ENCODE data around the gene TAF4B.

Gene TAF4B

GRCh38 chr18:26268454-26268853, 42.2 kb downstream of the TAF4B start:
- no peak overlapping the region for H3K4me3 ChIP-seq (ENCODE audit: insufficient read depth, low read length, poor library complexity, severe bottlenecking)
- 0 out of 2 replicates have a peak, but pooled peaks cover 8% of the 10 kb centered on the region for H4K20me1 ChIP-seq (ENCODE audit: low read depth, low read length)
- no peaks in the 10 kb centered on the region for H3K9me2 ChIP-seq (replicated peaks; ENCODE audit: insufficient read depth, low read length)
- H3K4me2 ChIP-seq (ENCODE audit: low read depth, low read length, poor library complexity, severe bottlenecking), result no peak overlapping the region
- H3K79me2 ChIP-seq (ENCODE audit: insufficient read depth, low read length), result peaks cover 80% of the 10 kb centered on the region
- H3K9ac ChIP-seq (ENCODE audit: low read length), result no peak overlapping the region
- no peak overlapping the region for H2AFZ ChIP-seq (ENCODE audit: low read depth, low read length, severe bottlenecking)
- H3K27ac ChIP-seq (ENCODE audit: low read depth, low read length), result no peak overlapping the region
- H3K27me3 ChIP-seq (ENCODE audit: low read length), result no peaks in the 10 kb centered on the region
- H3K9me3 ChIP-seq (ENCODE audit: insufficient read depth, low read length), result no peaks in the 10 kb centered on the region
- H3K36me3 ChIP-seq (ENCODE audit: low read length), result peaks cover 60% of the 10 kb centered on the region
- TF ChIP-seq CTCF (IDR thresholded peaks at IDR 0.05; ENCODE audit: insufficient read depth, low read length, poor library complexity, severe bottlenecking) (no peak), EZH2phosphoT487 (conservative IDR thresholded peaks at IDR 0.05; ENCODE audit: low read length) (no peak)
- peaks cover 43% of the 10 kb centered on the region for H3F3A ChIP-seq (ENCODE audit: insufficient read depth)

GRCh38 chr18:26271917-26272549, 45.8 kb downstream of the TAF4B start:
- no peak overlapping the region for H3K4me2 ChIP-seq (ENCODE audit: low read depth, low read length, poor library complexity, severe bottlenecking)
- H3K36me3 ChIP-seq (ENCODE audit: low read length), result peaks cover 79% of the 10 kb centered on the region
- H3K9me2 ChIP-seq (replicated peaks; ENCODE audit: insufficient read depth, low read length), result no peaks in the 10 kb centered on the region
- H2AFZ ChIP-seq (ENCODE audit: low read depth, low read length, severe bottlenecking), result no peak overlapping the region
- H4K20me1 ChIP-seq (ENCODE audit: low read depth, low read length), result 0 out of 2 replicates have a peak, but pooled peaks cover 4% of the 10 kb centered on the region
- no peaks in the 10 kb centered on the region for H3K27me3 ChIP-seq (ENCODE audit: low read length)
- H3K27ac ChIP-seq (ENCODE audit: low read depth, low read length), result no peak overlapping the region
- H3K9ac ChIP-seq (ENCODE audit: low read length), result no peak overlapping the region
- no peak overlapping the region for H3K4me3 ChIP-seq (ENCODE audit: insufficient read depth, low read length, poor library complexity, severe bottlenecking)
- TF ChIP-seq EZH2phosphoT487 (conservative IDR thresholded peaks at IDR 0.05; ENCODE audit: low read length) (no peak), CTCF (IDR thresholded peaks at IDR 0.05; ENCODE audit: insufficient read depth, low read length, poor library complexity, severe bottlenecking) (no peak)
- H3K9me3 ChIP-seq (ENCODE audit: insufficient read depth, low read length), result no peaks in the 10 kb centered on the region
- H3F3A ChIP-seq (ENCODE audit: insufficient read depth), result peaks cover 34% of the 10 kb centered on the region
- H3K79me2 ChIP-seq (ENCODE audit: insufficient read depth, low read length), result peaks cover 52% of the 10 kb centered on the region

- peaks cover 12% of the 10 kb centered on the region for H3K79me2 ChIP-seq (ENCODE audit: insufficient read depth, low read length)
- H3K9ac ChIP-seq (ENCODE audit: low read length), result no peak overlapping the region
- peaks cover 38% of the 10 kb centered on the region for H3F3A ChIP-seq (ENCODE audit: insufficient read depth)
- no peaks in the 10 kb centered on the region for H3K27me3 ChIP-seq (ENCODE audit: low read length)
- no peaks in the 10 kb centered on the region for H3K9me3 ChIP-seq (ENCODE audit: insufficient read depth, low read length)
- H3K4me2 ChIP-seq (ENCODE audit: low read depth, low read length, poor library complexity, severe bottlenecking), result no peak overlapping the region
- peaks cover 92% of the 10 kb centered on the region for H3K36me3 ChIP-seq (ENCODE audit: low read length)
- no peak overlapping the region for H2AFZ ChIP-seq (ENCODE audit: low read depth, low read length, severe bottlenecking)
- 0 out of 2 replicates have a peak, but pooled peaks cover 4% of the 10 kb centered on the region for H4K20me1 ChIP-seq (ENCODE audit: low read depth, low read length)
- H3K9me2 ChIP-seq (replicated peaks; ENCODE audit: insufficient read depth, low read length), result no peaks in the 10 kb centered on the region
- no peak overlapping the region for H3K27ac ChIP-seq (ENCODE audit: low read depth, low read length)
- TF ChIP-seq EZH2phosphoT487 (conservative IDR thresholded peaks at IDR 0.05; ENCODE audit: low read length) (no peak), CTCF (IDR thresholded peaks at IDR 0.05; ENCODE audit: insufficient read depth, low read length, poor library complexity, severe bottlenecking) (no peak)
- no peak overlapping the region for H3K4me3 ChIP-seq (ENCODE audit: insufficient read depth, low read length, poor library complexity, severe bottlenecking)
Observed at GRCh38 chr18:26277374-26277773, 51.1 kb downstream of the TAF4B start.

All from SU-DHL-6 (cell line).